ENCODE results near the gene SMAD5.

Gene SMAD5

DNA sequence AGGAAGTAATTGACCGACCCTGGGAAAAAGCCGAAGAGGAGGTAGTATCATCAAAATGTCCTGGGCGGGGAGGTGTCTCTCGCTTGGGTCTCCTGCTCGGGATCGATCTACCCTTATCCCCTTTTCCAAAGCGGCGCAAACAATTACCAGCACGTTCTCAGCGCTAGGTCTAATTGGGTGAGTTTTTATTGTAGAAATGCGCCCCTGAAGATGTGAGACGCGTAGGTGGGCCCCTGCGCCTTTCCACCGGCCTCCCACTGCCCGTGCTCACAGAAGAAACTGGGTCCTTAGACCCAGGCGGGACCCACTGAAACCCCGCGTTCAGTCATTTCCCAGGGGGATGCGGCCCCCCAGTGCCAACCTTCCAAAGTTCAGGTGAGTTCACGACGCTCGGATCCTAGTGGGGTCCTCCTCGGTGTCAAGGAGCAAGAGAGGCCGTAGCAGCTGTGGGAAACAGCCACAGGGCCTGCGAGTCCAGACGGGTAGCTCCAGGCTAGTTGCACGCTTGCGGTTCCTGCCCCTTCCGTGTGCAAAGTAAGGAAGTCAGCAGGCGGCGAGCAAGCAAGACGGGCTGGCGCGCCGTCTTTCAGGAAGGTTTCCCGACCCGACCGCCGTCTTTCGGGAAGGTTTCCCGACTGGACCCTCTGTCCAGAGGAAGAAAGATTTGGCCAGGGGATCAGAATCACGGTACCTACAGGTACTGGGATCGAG, 58.8 kb downstream of the SMAD5 start:
- H3K9ac ChIP-seq (ENCODE audit: low read length) = no peak overlapping the region

GRCh38 chr5:136192015-136192525, 59.4 kb downstream of the SMAD5 start:
- H3K4me1 ChIP-seq (ENCODE audit: insufficient read depth, low read length) = peaks cover 14% of the 10 kb centered on the region
- H3K27me3 ChIP-seq (ENCODE audit: control insufficient read depth in 1 of 2, insufficient read depth in 2 of 2, low read length in 2 of 2) = peaks cover 15 to 35% of the 10 kb centered on the region in 2 donors
- no peaks in the 10 kb centered on the region for H3K9me3 ChIP-seq (ENCODE audit: low read length)
- no peak overlapping the region for H3K27ac ChIP-seq (ENCODE audit: low read depth, low read length)
- no peaks in the 10 kb centered on the region for H3K36me3 ChIP-seq (ENCODE audit: insufficient read depth, low read length)
- H3K4me3 ChIP-seq (ENCODE audit: low read depth in 1 of 2, low read length in 2 of 2) = peak overlapping the region in 1 of 2 donors; percentile 48
- no peak overlapping the region for H3K9ac ChIP-seq (ENCODE audit: low read length)

More for the DNA sequence above, 58.8 kb downstream of the SMAD5 start:
- H3K9me3 ChIP-seq (ENCODE audit: low read length) = no peaks in the 10 kb centered on the region
- H3K27me3 ChIP-seq (ENCODE audit: control insufficient read depth in 1 of 2, insufficient read depth in 2 of 2, low read length in 2 of 2) = peaks cover 15 to 35% of the 10 kb centered on the region in 2 donors
- no peak overlapping the region for H3K27ac ChIP-seq (ENCODE audit: low read depth, low read length)
- peaks cover 14% of the 10 kb centered on the region for H3K4me1 ChIP-seq (ENCODE audit: insufficient read depth, low read length)
- no peak overlapping the region for H3K4me3 ChIP-seq (ENCODE audit: low read depth in 1 of 2, low read length in 2 of 2)
- peaks cover 3% of the 10 kb centered on the region for H3K36me3 ChIP-seq (ENCODE audit: insufficient read depth, low read length)

DNA sequence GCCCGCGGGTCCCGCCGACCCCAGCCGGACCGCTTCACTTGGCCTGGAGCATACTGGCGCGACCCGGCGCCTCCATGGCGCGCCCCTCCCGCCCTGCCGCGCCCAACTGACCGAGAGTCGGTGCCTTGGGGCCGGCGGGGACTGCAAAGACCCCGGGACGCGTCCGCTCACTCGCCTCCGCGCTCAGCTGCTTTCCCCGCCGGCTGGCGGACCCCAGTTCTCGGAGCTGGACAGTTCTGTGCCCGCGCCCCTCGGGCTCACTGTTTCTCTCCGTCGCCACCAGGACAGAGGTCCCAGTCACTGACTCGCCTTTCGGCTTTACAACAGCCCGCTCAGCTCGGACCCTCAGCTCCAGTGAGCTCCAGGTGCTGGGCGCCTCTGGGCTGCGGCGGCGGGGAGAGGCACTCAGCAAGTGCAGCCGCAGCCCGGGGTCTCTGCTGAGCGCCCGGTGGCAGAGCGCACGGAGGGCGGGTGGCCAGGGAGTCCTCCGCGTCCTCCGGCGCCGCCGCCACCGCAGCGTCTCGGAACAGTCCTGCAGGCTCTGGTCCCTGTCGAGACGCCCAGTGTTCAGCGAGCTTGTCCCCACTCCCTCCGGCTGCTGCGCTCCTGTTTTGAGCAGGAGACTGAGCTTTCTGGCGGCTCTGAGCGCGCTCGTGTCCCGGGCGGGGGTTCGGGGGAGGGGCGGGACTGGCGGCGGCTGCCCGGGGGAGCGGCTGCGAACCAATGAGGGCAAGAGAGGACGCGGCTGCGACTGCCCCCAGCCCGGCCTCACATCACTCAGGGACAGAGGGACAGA, 60.1 kb downstream of the SMAD5 start, which contains the start of gene SMIM32:
TSS of gene SMIM32 (minus strand) at position 637 of the 796 bp plus-strand sequence. CDS start 638 bp downstream, outside the sequence.
- H3K9ac ChIP-seq (ENCODE audit: low read length) = no peak within 1 kb of the TSS
- H3K27ac ChIP-seq (ENCODE audit: low read depth, low read length) = no peak within 1 kb of the TSS
- H3K36me3 ChIP-seq (ENCODE audit: insufficient read depth, low read length) = no peaks in the 10 kb centered on the region
- peak within 1 kb of the TSS; percentile 39 to 48 for H3K4me3 ChIP-seq (ENCODE audit: low read depth in 1 of 2, low read length in 2 of 2)
- no peaks in the 10 kb centered on the region for H3K9me3 ChIP-seq (ENCODE audit: low read length)
- H3K27me3 ChIP-seq (ENCODE audit: control insufficient read depth in 1 of 2, insufficient read depth in 2 of 2, low read length in 2 of 2) = peaks cover 15 to 35% of the 10 kb centered on the region in 2 donors
- peaks cover 18% of the 10 kb centered on the region for H3K4me1 ChIP-seq (ENCODE audit: insufficient read depth, low read length)

- Histone ChIP-seq H3K27ac (ENCODE audit: low read depth, low read length) (no peak overlapping the region), H3K4me3 (ENCODE audit: low read depth in 1 of 2, low read length in 2 of 2) (peak overlapping the region; percentile 39 to 48), H3K36me3 (ENCODE audit: insufficient read depth, low read length) (no peaks in the 10 kb centered on the region), H3K27me3 (ENCODE audit: control insufficient read depth in 1 of 2, insufficient read depth in 2 of 2, low read length in 2 of 2) (peaks cover 15 to 35% of the 10 kb centered on the region in 2 donors), H3K4me1 (ENCODE audit: insufficient read depth, low read length) (peaks cover 20% of the 10 kb centered on the region), H3K9me3 (ENCODE audit: low read length) (no peaks in the 10 kb centered on the region), H3K9ac (ENCODE audit: low read length) (no peak overlapping the region)
Measured at GRCh38 chr5:136193322-136193935, 60.8 kb downstream of the SMAD5 start.

DNA sequence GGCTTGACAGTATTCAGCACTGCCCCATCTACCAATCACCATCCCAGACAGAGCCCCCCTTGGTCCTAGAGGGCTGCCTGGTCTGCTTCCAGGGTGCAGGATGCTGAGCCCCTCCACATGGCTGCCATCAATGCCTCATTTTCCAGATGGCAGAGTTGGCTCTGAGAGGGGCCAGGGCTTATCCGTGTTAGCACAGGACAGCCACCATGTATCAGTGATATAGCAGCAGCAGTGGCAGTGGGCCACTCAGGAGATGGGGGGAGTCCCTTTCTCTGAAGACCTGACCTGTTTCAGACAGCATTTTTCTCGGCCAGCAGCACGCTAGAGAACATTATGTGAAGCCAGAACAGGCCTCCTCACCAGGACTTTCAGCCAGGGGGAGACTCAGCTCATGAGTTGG, 61.9 kb downstream of the SMAD5 start:
- Histone ChIP-seq H3K4me3 (ENCODE audit: low read depth in 1 of 2, low read length in 2 of 2) (no peak overlapping the region), H3K27me3 (ENCODE audit: control insufficient read depth in 1 of 2, insufficient read depth in 2 of 2, low read length in 2 of 2) (peaks cover 15 to 35% of the 10 kb centered on the region in 2 donors), H3K27ac (ENCODE audit: low read depth, low read length) (no peak overlapping the region), H3K9ac (ENCODE audit: low read length) (no peak overlapping the region), H3K9me3 (ENCODE audit: low read length) (no peaks in the 10 kb centered on the region), H3K4me1 (ENCODE audit: insufficient read depth, low read length) (peaks cover 20% of the 10 kb centered on the region), H3K36me3 (ENCODE audit: insufficient read depth, low read length) (no peaks in the 10 kb centered on the region)

- H3K4me3 ChIP-seq (ENCODE audit: low read depth in 1 of 2, low read length in 2 of 2) = no peak overlapping the region
- no peaks in the 10 kb centered on the region for H3K9me3 ChIP-seq (ENCODE audit: low read length)
- H3K27me3 ChIP-seq (ENCODE audit: control insufficient read depth in 1 of 2, insufficient read depth in 2 of 2, low read length in 2 of 2) = peaks cover 8 to 24% of the 10 kb centered on the region in 2 donors
- H3K4me1 ChIP-seq (ENCODE audit: insufficient read depth, low read length) = peaks cover 20% of the 10 kb centered on the region
- H3K27ac ChIP-seq (ENCODE audit: low read depth, low read length) = peak overlapping the region; percentile 35
- no peak overlapping the region for H3K9ac ChIP-seq (ENCODE audit: low read length)
- H3K36me3 ChIP-seq (ENCODE audit: insufficient read depth, low read length) = no peaks in the 10 kb centered on the region
Measured at GRCh38 chr5:136195971-136196820, 63.6 kb downstream of the SMAD5 start.

GRCh38 chr5:136197462-136198142, 65.0 kb downstream of the SMAD5 start:
- Histone ChIP-seq H3K36me3 (ENCODE audit: insufficient read depth, low read length) (no peaks in the 10 kb centered on the region), H3K4me3 (ENCODE audit: low read depth in 1 of 2, low read length in 2 of 2) (no peak overlapping the region), H3K9me3 (ENCODE audit: low read length) (no peaks in the 10 kb centered on the region), H3K27me3 (ENCODE audit: control insufficient read depth in 1 of 2, insufficient read depth in 2 of 2, low read length in 2 of 2) (peaks cover 0 to 11% of the 10 kb centered on the region in 2 donors), H3K27ac (ENCODE audit: low read depth, low read length) (no peak overlapping the region), H3K4me1 (ENCODE audit: insufficient read depth, low read length) (peaks cover 20% of the 10 kb centered on the region), H3K9ac (ENCODE audit: low read length) (no peak overlapping the region)

- H3K4me1 ChIP-seq (ENCODE audit: insufficient read depth, low read length) = peaks cover 20% of the 10 kb centered on the region
- H3K4me3 ChIP-seq (ENCODE audit: low read depth in 1 of 2, low read length in 2 of 2) = no peak overlapping the region
- H3K9ac ChIP-seq (ENCODE audit: low read length) = no peak overlapping the region
- H3K36me3 ChIP-seq (ENCODE audit: insufficient read depth, low read length) = no peaks in the 10 kb centered on the region
- peaks cover 0 to 2% of the 10 kb centered on the region in 2 donors for H3K27me3 ChIP-seq (ENCODE audit: control insufficient read depth in 1 of 2, insufficient read depth in 2 of 2, low read length in 2 of 2)
- H3K27ac ChIP-seq (ENCODE audit: low read depth, low read length) = no peak overlapping the region
- H3K9me3 ChIP-seq (ENCODE audit: low read length) = no peaks in the 10 kb centered on the region
Measured at GRCh38 chr5:136198453-136198852, 65.8 kb downstream of the SMAD5 start.

DNA sequence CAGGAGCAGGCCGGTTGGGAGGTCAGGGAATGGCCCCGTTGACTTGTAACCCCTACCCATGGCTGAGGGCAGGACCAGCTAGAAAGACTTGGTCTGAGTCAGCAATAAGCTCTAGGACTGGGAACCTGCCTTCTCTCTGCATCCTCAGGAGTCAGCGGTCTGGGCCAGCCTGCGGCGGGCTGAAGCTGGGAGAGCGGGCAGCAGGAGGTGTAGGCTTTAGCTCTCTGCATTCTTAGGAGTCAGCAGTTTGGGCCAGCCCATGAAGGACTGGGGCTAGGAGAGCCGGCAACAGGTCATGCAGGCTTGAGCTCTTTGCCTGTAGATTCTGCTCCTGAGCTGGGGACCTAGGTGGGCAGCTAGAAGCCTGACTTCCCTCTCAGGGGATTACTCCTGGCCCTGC, 66.8 kb downstream of the SMAD5 start:
- no peaks in the 10 kb centered on the region for H3K36me3 ChIP-seq (ENCODE audit: insufficient read depth, low read length)
- H3K9ac ChIP-seq (ENCODE audit: low read length) = no peak overlapping the region
- H3K4me1 ChIP-seq (ENCODE audit: insufficient read depth, low read length) = peaks cover 20% of the 10 kb centered on the region
- H3K4me3 ChIP-seq (ENCODE audit: low read depth in 1 of 2, low read length in 2 of 2) = no peak overlapping the region
- H3K27me3 ChIP-seq (ENCODE audit: control insufficient read depth in 1 of 2, insufficient read depth in 2 of 2, low read length in 2 of 2) = no peaks in the 10 kb centered on the region
- H3K27ac ChIP-seq (ENCODE audit: low read depth, low read length) = no peak overlapping the region
- no peaks in the 10 kb centered on the region for H3K9me3 ChIP-seq (ENCODE audit: low read length)

- Histone ChIP-seq H3K9me3 (ENCODE audit: low read length) (no peaks in the 10 kb centered on the region), H3K27ac (ENCODE audit: low read depth, low read length) (no peak overlapping the region), H3K4me1 (ENCODE audit: insufficient read depth, low read length) (peaks cover 17% of the 10 kb centered on the region), H3K36me3 (ENCODE audit: insufficient read depth, low read length) (no peaks in the 10 kb centered on the region), H3K27me3 (ENCODE audit: control insufficient read depth in 1 of 2, insufficient read depth in 2 of 2, low read length in 2 of 2) (no peaks in the 10 kb centered on the region), H3K4me3 (ENCODE audit: low read depth in 1 of 2, low read length in 2 of 2) (no peak overlapping the region), H3K9ac (ENCODE audit: low read length) (no peak overlapping the region)
Measured at GRCh38 chr5:136200130-136200529, 67.5 kb downstream of the SMAD5 start.
